Activated T-helper 1 cell treated with anti-CD3 and anti-CD28 coated beads, Interleukin-12 subunit alpha, Interleukin-12 subunit beta, Interleukin-2, Interleukin-4 antibody, amounts not matched to agents 30 ng/mL and 10 ng/mL and 1 ng/mL, durations not matched to agents 14 hours and 24 hours and 36 hours (primary cell): ENCODE measurements around the gene ODAD3. TPM values are rescaled to one million over a fixed set of nuclear protein-coding genes. Genes with fewer than 3 reads are reported as not detected.

ENCODE experiments used
- DNase-seq: peaks from one replicate; pipeline ENCODE4 v3.0.0; 2021; ENCODE audit warnings: low spot score
- H3K27ac Mint-ChIP-seq: one replicate; pipeline ENCODE4 v1.8.0; 2021; ENCODE audit warnings: mild to moderate bottlenecking, mixed read lengths
- H3K27me3 Mint-ChIP-seq: one replicate; pipeline ENCODE4 v1.8.0; 2022; ENCODE audit warnings: mild to moderate bottlenecking, moderate library complexity, mixed read lengths; ENCODE audit not compliant: insufficient read depth
- H3K36me3 Mint-ChIP-seq: one replicate; pipeline ENCODE4 v1.8.0; 2021; ENCODE audit warnings: low read depth, mixed read lengths
- H3K4me1 Mint-ChIP-seq: one replicate; pipeline ENCODE4 v1.8.0; 2021; ENCODE audit warnings: low read depth, mixed read lengths
- H3K4me3 Mint-ChIP-seq: one replicate; pipeline ENCODE4 v1.8.0; 2021; ENCODE audit warnings: mild to moderate bottlenecking, moderate library complexity, mixed read lengths
- H3K9me3 Mint-ChIP-seq: one replicate; pipeline ENCODE4 v1.8.0; 2021; ENCODE audit warnings: mixed read lengths
- intact Hi-C: fragments of 100-400 bp; cut with micrococcal nuclease; formaldehyde crosslinking; loops from one replicate; pipeline ENCODE4 v1.15.1; 2024
- total RNA-seq: library from RNA; stranded (reverse); gene quantifications from 2 replicates; pipeline ENCODE4 v1.2.3, GENCODE V29; 2022

ODAD3 gene
- total RNA-seq = not detected in 2 replicates

- intact Hi-C loops = loop anchor here (1.0 to 10.0 kb wide), 15 partner anchors 13 to 1330 kb away; partner anchors contain the start of genes ANGPTL6, CCDC159, ECSIT and ELOF1
- peak; percentile 99 for DNase-seq
- H3K27ac Mint-ChIP-seq = peak within 1 kb of the TSS; percentile 96
Measured at GRCh38 chr19:11435057-11435832, at the start of gene ODAD3, which contains the start of gene PRKCSH. Gene ODAD3 (minus strand): TSS chr19:11435121. CDS start chr19:11435016, 105 bp downstream. Gene PRKCSH (plus strand): TSS chr19:11435635. CDS start chr19:11436118, 483 bp downstream.

GRCh38 chr19:11483366-11484111 lies 48.6 kb upstream of the ODAD3 start:
- H3K36me3 Mint-ChIP-seq = peaks cover 7% of the 10 kb centered on the region
- H3K27ac Mint-ChIP-seq = peak overlapping the region; percentile 88
- DNase-seq = no peak
- no peak overlapping the region for H3K4me3 Mint-ChIP-seq
- peaks cover 17% of the 10 kb centered on the region for H3K27me3 Mint-ChIP-seq
- peaks cover 16% of the 10 kb centered on the region for H3K4me1 Mint-ChIP-seq
- H3K9me3 Mint-ChIP-seq = no peaks in the 10 kb centered on the region
- intact Hi-C loops = loop anchor here (2.0 to 5.0 kb wide), 3 partner anchors 61 to 346 kb away; partner anchors contain the start of genes CCDC159 and TMEM205

More at GRCh38 chr19:11435057-11435832, at the start of gene ODAD3, which contains the start of gene PRKCSH:
- Mint-ChIP-seq H3K36me3 (peaks cover 16% of the 10 kb centered on the region), H3K4me1 (peaks cover 19% of the 10 kb centered on the region), H3K27me3 (peaks cover 6% of the 10 kb centered on the region), H3K4me3 (peak within 1 kb of the TSS; percentile 99), H3K9me3 (no peaks in the 10 kb centered on the region)

GRCh38 chr19:11482384-11483050 lies 47.6 kb upstream of the ODAD3 start:
- H3K36me3 Mint-ChIP-seq = peaks cover 7% of the 10 kb centered on the region
- H3K27ac Mint-ChIP-seq = peak overlapping the region; percentile 88
- intact Hi-C loops = loop anchor here (1.0 to 5.0 kb wide), 10 partner anchors 23 to 345 kb away; partner anchors contain the start of genes CCDC159, ELOF1, ODAD3 and PRKCSH
- H3K4me1 Mint-ChIP-seq = peaks cover 16% of the 10 kb centered on the region
- peak; percentile 84 for DNase-seq
- H3K9me3 Mint-ChIP-seq = no peaks in the 10 kb centered on the region
- H3K27me3 Mint-ChIP-seq = peaks cover 25% of the 10 kb centered on the region
- peak overlapping the region; percentile 82 for H3K4me3 Mint-ChIP-seq

GRCh38 chr19:11481534-11482383 lies 46.8 kb upstream of the ODAD3 start:
- intact Hi-C loops = loop anchor here (1.0 to 5.0 kb wide), 10 partner anchors 24 to 344 kb away; partner anchors contain the start of genes CCDC159, ELOF1, ODAD3 and PRKCSH
- Mint-ChIP-seq H3K36me3 (peaks cover 7% of the 10 kb centered on the region), H3K27ac (peak overlapping the region; percentile 78), H3K4me3 (peak overlapping the region; percentile 82), H3K4me1 (peaks cover 16% of the 10 kb centered on the region), H3K9me3 (no peaks in the 10 kb centered on the region), H3K27me3 (peaks cover 31% of the 10 kb centered on the region)
- DNase-seq = peak; percentile 77

GRCh38 chr19:11480715-11481533 lies 46.0 kb upstream of the ODAD3 start, which contains the start of gene ELAVL3:
Gene ELAVL3 (minus strand): TSS chr19:11481046. CDS start chr19:11480608, 438 bp downstream.
- intact Hi-C loops = loop anchor here (5.0 kb wide), 2 partner anchors 59 to 344 kb away; no protein-coding TSS in a partner anchor

GRCh38 chr19:11479898-11480714 lies 45.2 kb upstream of the ODAD3 start:
- no peak for DNase-seq
- Mint-ChIP-seq H3K27me3 (peaks cover 34% of the 10 kb centered on the region), H3K4me1 (peaks cover 16% of the 10 kb centered on the region), H3K27ac (no peak overlapping the region), H3K4me3 (no peak overlapping the region), H3K9me3 (no peaks in the 10 kb centered on the region), H3K36me3 (peaks cover 5% of the 10 kb centered on the region)
- intact Hi-C loops = loop anchor here (5.0 kb wide), 2 partner anchors 58 to 343 kb away; no protein-coding TSS in a partner anchor

More at GRCh38 chr19:11480715-11481533, 46.0 kb upstream of the ODAD3 start, which contains the start of gene ELAVL3:
- DNase-seq = no peak
- H3K36me3 Mint-ChIP-seq = peaks cover 7% of the 10 kb centered on the region
- H3K27me3 Mint-ChIP-seq = peaks cover 34% of the 10 kb centered on the region
- peak within 1 kb of the TSS; percentile 78 for H3K27ac Mint-ChIP-seq
- peak within 1 kb of the TSS; percentile 82 for H3K4me3 Mint-ChIP-seq
- H3K4me1 Mint-ChIP-seq = peaks cover 16% of the 10 kb centered on the region
- H3K9me3 Mint-ChIP-seq = no peaks in the 10 kb centered on the region

- intact Hi-C loops = no loop called here
- Mint-ChIP-seq H3K36me3 (peaks cover 4% of the 10 kb centered on the region), H3K27me3 (peaks cover 36% of the 10 kb centered on the region), H3K4me3 (no peak overlapping the region), H3K27ac (no peak overlapping the region), H3K9me3 (no peaks in the 10 kb centered on the region), H3K4me1 (peaks cover 16% of the 10 kb centered on the region)
- DNase-seq = peak; percentile 17
Measured at GRCh38 chr19:11479090-11479897, 44.4 kb upstream of the ODAD3 start.

GRCh38 chr19:11478167-11479089 lies 43.5 kb upstream of the ODAD3 start:
- H3K9me3 Mint-ChIP-seq = no peaks in the 10 kb centered on the region
- H3K4me1 Mint-ChIP-seq = peaks cover 16% of the 10 kb centered on the region
- peaks cover 36% of the 10 kb centered on the region for H3K27me3 Mint-ChIP-seq
- intact Hi-C loops = no loop called here
- no peak overlapping the region for H3K27ac Mint-ChIP-seq
- peaks cover 4% of the 10 kb centered on the region for H3K36me3 Mint-ChIP-seq
- no peak overlapping the region for H3K4me3 Mint-ChIP-seq
- no peak for DNase-seq

GRCh38 chr19:11475861-11476260 lies 40.9 kb upstream of the ODAD3 start:
- H3K27ac Mint-ChIP-seq = no peak overlapping the region
- intact Hi-C loops = no loop called here
- H3K9me3 Mint-ChIP-seq = no peaks in the 10 kb centered on the region
- H3K4me1 Mint-ChIP-seq = no peaks in the 10 kb centered on the region
- no peak overlapping the region for H3K4me3 Mint-ChIP-seq
- H3K36me3 Mint-ChIP-seq = peaks cover 1% of the 10 kb centered on the region
- DNase-seq = no peak
- peaks cover 32% of the 10 kb centered on the region for H3K27me3 Mint-ChIP-seq
